GM23338 (cell line): ENCODE measurements around the gene VAMP8. TPM values are rescaled to one million over a fixed set of nuclear protein-coding genes. Genes with fewer than 3 reads are reported as not detected.

ENCODE experiments used
- ATAC-seq: fragments of 200-7000 bp; cut with Tn5 transposase; 3 replicates; pipeline ENCODE4 v1.9.1; 2020
- DNase-seq: peaks from one replicate; pipeline ENCODE4 v3.0.0-alpha.2; 2015; ENCODE audit warnings: low spot score
- H2AFZ ChIP-seq: fragments of 200-600 bp; sonication (generic); 2 replicates; pipeline ENCODE4 v1.8.0; 2016; ENCODE audit warnings: antibody characterized with exemption, mild to moderate bottlenecking, moderate library complexity
- H3F3A ChIP-seq: fragments of 200-600 bp; sonication (generic); replicated peaks from 2 replicates; pipeline ENCODE4 v1.8.0; 2017; ENCODE audit warnings: antibody characterized with exemption, mixed run types, low read depth
- H3K27ac ChIP-seq: fragments of 200-600 bp; sonication (generic); 2 replicates; pipeline ENCODE4 v1.6.1; 2016; ENCODE audit warnings: low read depth
- H3K27me3 ChIP-seq: fragments of 200-600 bp; sonication (generic); 2 replicates; pipeline ENCODE4 v1.8.0; 2016; ENCODE audit warnings: mild to moderate bottlenecking, mixed run types, moderate library complexity; ENCODE audit not compliant: insufficient read depth
- H3K36me3 ChIP-seq: fragments of 200-600 bp; sonication (generic); 2 replicates; pipeline ENCODE4 v1.8.0; 2016; ENCODE audit warnings: mild to moderate bottlenecking; ENCODE audit not compliant: insufficient read depth
- H3K4me1 ChIP-seq: fragments of 200-600 bp; sonication (generic); 2 replicates; pipeline ENCODE4 v1.8.0; 2016; ENCODE audit warnings: mild to moderate bottlenecking, moderate library complexity; ENCODE audit not compliant: insufficient read depth
- H3K4me2 ChIP-seq: fragments of 200-600 bp; sonication (generic); 2 replicates; pipeline ENCODE4 v1.7.1; 2017; ENCODE audit warnings: mixed run types
- H3K4me3 ChIP-seq: fragments of 200-600 bp; sonication (generic); 2 replicates; pipeline ENCODE4 v1.6.1; 2016; ENCODE audit warnings: mixed run types
- H3K79me2 ChIP-seq: fragments of 200-600 bp; sonication (generic); replicated peaks from 2 replicates; pipeline ENCODE4 v1.8.0; 2017; ENCODE audit warnings: mild to moderate bottlenecking; ENCODE audit not compliant: insufficient read depth
- H3K9me2 ChIP-seq: fragments of 200-600 bp; sonication (generic); 2 replicates; pipeline ENCODE4 v1.8.0; 2017; ENCODE audit not compliant: insufficient read depth
- H4K20me1 ChIP-seq: fragments of 200-600 bp; sonication (generic); replicated peaks from 2 replicates; pipeline ENCODE4 v1.8.0; 2017; ENCODE audit warnings: mild to moderate bottlenecking; ENCODE audit not compliant: insufficient read depth
- H3K27ac Mint-ChIP-seq: 2 replicates; pipeline ENCODE4 v1.8.0; 2020; ENCODE audit warnings: inconsistent platforms, mild to moderate bottlenecking, moderate library complexity, mixed read lengths
- H3K27me3 Mint-ChIP-seq: 3 replicates; pipeline ENCODE4 v1.8.0; 2022; ENCODE audit warnings: low read depth, mild to moderate bottlenecking, moderate library complexity, mixed read lengths, inconsistent platforms; ENCODE audit not compliant: insufficient read depth, poor library complexity
- H3K36me3 Mint-ChIP-seq: 3 replicates; pipeline ENCODE4 v1.8.0; 2021; ENCODE audit warnings: low read depth, mild to moderate bottlenecking, inconsistent platforms, moderate library complexity, mixed read lengths
- H3K4me1 Mint-ChIP-seq: 3 replicates; pipeline ENCODE4 v1.8.0; 2020; ENCODE audit warnings: mild to moderate bottlenecking, inconsistent platforms, mixed read lengths
- H3K4me3 Mint-ChIP-seq: 3 replicates; pipeline ENCODE4 v1.8.0; 2021; ENCODE audit warnings: moderate library complexity, mild to moderate bottlenecking, inconsistent platforms, mixed read lengths
- H3K9me3 Mint-ChIP-seq: 3 replicates; pipeline ENCODE4 v1.8.0; 2020; ENCODE audit warnings: moderate library complexity, mild to moderate bottlenecking, inconsistent platforms, mixed read lengths
- CREB1 ChIP-seq: fragments of 250-450 bp; sonication (Bioruptor Pico); IDR thresholded peaks from 2 replicates; pipeline ENCODE4 v1.5.0; 2020; ENCODE audit warnings: low read depth, mild to moderate bottlenecking, moderate library complexity
- CTCF ChIP-seq, 2 experiments: fragments of 200-600 bp in 1 of 2; sonication (generic) in 1 of 2; conservative IDR thresholded peaks; 2 replicates each; pipeline versions ENCODE4 v1.5.1 to v1.6.1; 2016 to 2017; ENCODE audit warnings: antibody characterized with exemption in 2 of 2, low read depth in 2 of 2, mild to moderate bottlenecking in 2 of 2, moderate library complexity in 1 of 2
- ETS1 ChIP-seq: IDR thresholded peaks from 2 replicates; pipeline ENCODE4 v1.6.1; 2016; ENCODE audit warnings: antibody characterized with exemption
- EZH2phosphoT487 ChIP-seq: fragments of 200-600 bp; sonication (generic); IDR thresholded peaks from one replicate; pipeline ENCODE4 v1.8.1; 2018; ENCODE audit warnings: antibody characterized with exemption; ENCODE audit not compliant: unreplicated experiment
- JUNB ChIP-seq: IDR thresholded peaks from one replicate; pipeline ENCODE4 v1.6.1; 2016; ENCODE audit warnings: antibody characterized with exemption; ENCODE audit not compliant: unreplicated experiment
- POLR2AphosphoS5 ChIP-seq: IDR thresholded peaks from 2 replicates; pipeline ENCODE4 v1.6.1; 2016; ENCODE audit warnings: antibody characterized with exemption, low read depth
- STAT1 ChIP-seq: IDR thresholded peaks from one replicate; pipeline ENCODE4 v1.6.1; 2016; ENCODE audit warnings: antibody characterized with exemption; ENCODE audit not compliant: unreplicated experiment
- ZNF114 ChIP-seq: fragments of 250-450 bp; sonication (Bioruptor Pico); IDR thresholded peaks from 2 replicates; pipeline ENCODE4 v1.5.0; 2020; ENCODE audit warnings: mild to moderate bottlenecking, moderate library complexity
- ZNF331 ChIP-seq: fragments of 250-450 bp; sonication (Bioruptor Pico); IDR thresholded peaks from 2 replicates; pipeline ENCODE4 v1.5.0; 2020; ENCODE audit warnings: low read depth, mild to moderate bottlenecking, moderate library complexity
- polyA plus RNA-seq: library from polyadenylated mRNA; unstranded; fragments of >200 nt; fragmentation: Nextera tagmentation; extraction: Ambion mirVana; gene quantifications from 2 replicates; pipeline ENCODE4 v1.2.1, GENCODE V29; 2016
- total RNA-seq: library from RNA; depleted of rRNA; stranded (reverse); fragments of >200 nt; shearing (Covaris generic); gene quantifications from 2 replicates; pipeline ENCODE4 v1.2.3, GENCODE V29; 2014
- TF ChIP-seq, protein P1 (sequence below): fragments of 250-450 bp; sonication (Bioruptor Pico); IDR thresholded peaks from 2 replicates; pipeline ENCODE4 v1.5.0; 2020; ENCODE audit warnings: mild to moderate bottlenecking, moderate library complexity

VAMP8 gene
- total and polyA plus RNA-seq, 2 experiments from 2014 or later, result 16.3 to 71.7 TPM

GRCh38 chr2:85566265-85566664 lies 11.1 kb upstream of the VAMP8 start:
- no peak overlapping the region for H3K4me3 Mint-ChIP-seq
- H3K27ac Mint-ChIP-seq, result no peak overlapping the region
- H3K36me3 Mint-ChIP-seq, result no peaks in the 10 kb centered on the region
- Histone ChIP-seq H3K27me3 (peaks cover 30% of the 10 kb centered on the region), H2AFZ (no peak overlapping the region), H3K4me3 (no peak overlapping the region), H3K27ac (no peak overlapping the region), H3K4me2 (no peak overlapping the region), H3F3A (no peaks in the 10 kb centered on the region; the same call in 1 of the 2 replicates), H3K36me3 (no peaks in the 10 kb centered on the region), H3K4me1 (no peaks in the 10 kb centered on the region), H4K20me1 (no peaks in the 10 kb centered on the region), H3K9me2 (no peaks in the 10 kb centered on the region), H3K79me2 (no peaks in the 10 kb centered on the region)
- TF ChIP-seq ZNF331 (CRISPR knock-in tag) (no peak), CREB1 (no peak), POLR2AphosphoS5 (no peak), EZH2phosphoT487 (no peak), JUNB (no peak)
- TF ChIP-seq, protein P1, sequence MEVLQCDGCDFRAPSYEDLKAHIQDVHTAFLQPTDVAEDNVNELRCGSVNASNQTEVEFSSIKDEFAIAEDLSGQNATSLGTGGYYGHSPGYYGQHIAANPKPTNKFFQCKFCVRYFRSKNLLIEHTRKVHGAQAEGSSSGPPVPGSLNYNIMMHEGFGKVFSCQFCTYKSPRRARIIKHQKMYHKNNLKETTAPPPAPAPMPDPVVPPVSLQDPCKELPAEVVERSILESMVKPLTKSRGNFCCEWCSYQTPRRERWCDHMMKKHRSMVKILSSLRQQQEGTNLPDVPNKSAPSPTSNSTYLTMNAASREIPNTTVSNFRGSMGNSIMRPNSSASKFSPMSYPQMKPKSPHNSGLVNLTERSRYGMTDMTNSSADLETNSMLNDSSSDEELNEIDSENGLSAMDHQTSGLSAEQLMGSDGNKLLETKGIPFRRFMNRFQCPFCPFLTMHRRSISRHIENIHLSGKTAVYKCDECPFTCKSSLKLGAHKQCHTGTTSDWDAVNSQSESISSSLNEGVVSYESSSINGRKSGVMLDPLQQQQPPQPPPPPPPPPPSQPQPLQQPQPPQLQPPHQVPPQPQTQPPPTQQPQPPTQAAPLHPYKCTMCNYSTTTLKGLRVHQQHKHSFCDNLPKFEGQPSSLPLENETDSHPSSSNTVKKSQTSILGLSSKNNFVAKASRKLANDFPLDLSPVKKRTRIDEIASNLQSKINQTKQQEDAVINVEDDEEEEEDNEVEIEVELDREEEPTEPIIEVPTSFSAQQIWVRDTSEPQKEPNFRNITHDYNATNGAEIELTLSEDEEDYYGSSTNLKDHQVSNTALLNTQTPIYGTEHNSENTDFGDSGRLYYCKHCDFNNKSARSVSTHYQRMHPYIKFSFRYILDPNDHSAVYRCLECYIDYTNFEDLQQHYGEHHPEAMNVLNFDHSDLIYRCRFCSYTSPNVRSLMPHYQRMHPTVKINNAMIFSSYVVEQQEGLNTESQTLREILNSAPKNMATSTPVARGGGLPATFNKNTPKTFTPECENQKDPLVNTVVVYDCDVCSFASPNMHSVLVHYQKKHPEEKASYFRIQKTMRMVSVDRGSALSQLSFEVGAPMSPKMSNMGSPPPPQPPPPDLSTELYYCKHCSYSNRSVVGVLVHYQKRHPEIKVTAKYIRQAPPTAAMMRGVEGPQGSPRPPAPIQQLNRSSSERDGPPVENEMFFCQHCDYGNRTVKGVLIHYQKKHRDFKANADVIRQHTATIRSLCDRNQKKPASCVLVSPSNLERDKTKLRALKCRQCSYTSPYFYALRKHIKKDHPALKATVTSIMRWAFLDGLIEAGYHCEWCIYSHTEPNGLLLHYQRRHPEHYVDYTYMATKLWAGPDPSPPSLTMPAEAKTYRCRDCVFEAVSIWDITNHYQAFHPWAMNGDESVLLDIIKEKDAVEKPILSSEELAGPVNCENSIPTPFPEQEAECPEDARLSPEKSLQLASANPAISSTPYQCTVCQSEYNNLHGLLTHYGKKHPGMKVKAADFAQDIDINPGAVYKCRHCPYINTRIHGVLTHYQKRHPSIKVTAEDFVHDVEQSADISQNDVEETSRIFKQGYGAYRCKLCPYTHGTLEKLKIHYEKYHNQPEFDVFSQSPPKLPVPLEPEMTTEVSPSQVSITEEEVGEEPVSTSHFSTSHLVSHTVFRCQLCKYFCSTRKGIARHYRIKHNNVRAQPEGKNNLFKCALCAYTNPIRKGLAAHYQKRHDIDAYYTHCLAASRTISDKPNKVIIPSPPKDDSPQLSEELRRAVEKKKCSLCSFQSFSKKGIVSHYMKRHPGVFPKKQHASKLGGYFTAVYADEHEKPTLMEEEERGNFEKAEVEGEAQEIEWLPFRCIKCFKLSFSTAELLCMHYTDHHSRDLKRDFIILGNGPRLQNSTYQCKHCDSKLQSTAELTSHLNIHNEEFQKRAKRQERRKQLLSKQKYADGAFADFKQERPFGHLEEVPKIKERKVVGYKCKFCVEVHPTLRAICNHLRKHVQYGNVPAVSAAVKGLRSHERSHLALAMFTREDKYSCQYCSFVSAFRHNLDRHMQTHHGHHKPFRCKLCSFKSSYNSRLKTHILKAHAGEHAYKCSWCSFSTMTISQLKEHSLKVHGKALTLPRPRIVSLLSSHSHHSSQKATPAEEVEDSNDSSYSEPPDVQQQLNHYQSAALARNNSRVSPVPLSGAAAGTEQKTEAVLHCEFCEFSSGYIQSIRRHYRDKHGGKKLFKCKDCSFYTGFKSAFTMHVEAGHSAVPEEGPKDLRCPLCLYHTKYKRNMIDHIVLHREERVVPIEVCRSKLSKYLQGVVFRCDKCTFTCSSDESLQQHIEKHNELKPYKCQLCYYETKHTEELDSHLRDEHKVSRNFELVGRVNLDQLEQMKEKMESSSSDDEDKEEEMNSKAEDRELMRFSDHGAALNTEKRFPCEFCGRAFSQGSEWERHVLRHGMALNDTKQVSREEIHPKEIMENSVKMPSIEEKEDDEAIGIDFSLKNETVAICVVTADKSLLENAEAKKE (CRISPR knock-in tag), result no peak
- H3K27me3 Mint-ChIP-seq, result peaks cover 12% of the 10 kb centered on the region
- H3K9me3 Mint-ChIP-seq, result no peaks in the 10 kb centered on the region; the same call in 2 of the 3 replicates
- ATAC-seq (no peak), DNase-seq (no peak)
- no peaks in the 10 kb centered on the region; the same call in 2 of the 3 replicates for H3K4me1 Mint-ChIP-seq

GRCh38 chr2:85575739-85576138 lies 1.6 kb upstream of the VAMP8 start:
- Histone ChIP-seq H3K4me1 (peaks cover 33% of the 10 kb centered on the region), H3K27me3 (peaks cover 28% of the 10 kb centered on the region), H3F3A (peaks cover 9% of the 10 kb centered on the region; the same call in 1 of the 2 replicates), H2AFZ (no peak overlapping the region), H3K9me2 (no peaks in the 10 kb centered on the region), H3K36me3 (no peaks in the 10 kb centered on the region), H3K4me3 (no peak overlapping the region), H3K79me2 (no peaks in the 10 kb centered on the region), H3K27ac (no peak overlapping the region), H4K20me1 (no peaks in the 10 kb centered on the region), H3K4me2 (no peak overlapping the region)
- peaks cover 26% of the 10 kb centered on the region for H3K27me3 Mint-ChIP-seq
- H3K4me1 Mint-ChIP-seq, result peaks cover 35% of the 10 kb centered on the region
- DNase-seq, result no peak
- H3K9me3 Mint-ChIP-seq, result no peaks in the 10 kb centered on the region
- no peak overlapping the region for H3K4me3 Mint-ChIP-seq
- no peak for ATAC-seq
- H3K36me3 Mint-ChIP-seq, result no peaks in the 10 kb centered on the region
- H3K27ac Mint-ChIP-seq, result no peak overlapping the region
- TF ChIP-seq CTCF (conservative IDR thresholded peaks at IDR 0.05; ENCODE audit: low read depth in 2 of 2) (no peak), POLR2AphosphoS5 (no peak), ETS1 (no peak), ZNF114 (no peak), STAT1 (no peak), ZNF331 (CRISPR knock-in tag) (no peak), JUNB (no peak), CREB1 (no peak)
